HepG2 (cell line): ENCODE results near the gene ARMC5. TPM values are rescaled to one million over a fixed set of nuclear protein-coding genes. Genes with fewer than 3 reads are reported as not detected.

ENCODE experiments used
- ATAD3A ChIP-seq: sonication (generic); formaldehyde crosslinking; IDR thresholded peaks from 2 replicates; pipeline ENCODE4 v1.4.0; 2020; ENCODE audit warnings: missing genetic modification reagents
- BCL6 ChIP-seq: IDR thresholded peaks from 2 replicates; pipeline ENCODE4 v1.6.1; 2016; ENCODE audit warnings: missing genetic modification reagents, missing compliant biosample characterization
- CEBPB ChIP-seq: IDR thresholded peaks from 2 replicates; pipeline ENCODE4 v1.6.1; 2011; ENCODE audit warnings: low read depth, low read length, improper control_type of control experiment, borderline replicate concordance
- EED ChIP-seq: sonication (generic); formaldehyde crosslinking; IDR thresholded peaks from 2 replicates; pipeline ENCODE4 v1.5.0; 2020; ENCODE audit warnings: mild to moderate bottlenecking, missing genetic modification reagents
- GATAD1 ChIP-seq: IDR thresholded peaks from 2 replicates; pipeline ENCODE4 v1.6.1; 2016; ENCODE audit warnings: missing genetic modification reagents, missing compliant biosample characterization
- GATAD2A ChIP-seq: IDR thresholded peaks from 2 replicates; pipeline ENCODE4 v1.6.1; 2016
- GPN1 ChIP-seq: sonication (generic); formaldehyde crosslinking; IDR thresholded peaks from 2 replicates; pipeline ENCODE4 v1.5.1; 2020; ENCODE audit warnings: missing genetic modification reagents, borderline replicate concordance
- HIVEP1 ChIP-seq: sonication (generic); formaldehyde crosslinking; IDR thresholded peaks from 2 replicates; pipeline ENCODE4 v1.4.0; 2020; ENCODE audit warnings: mild to moderate bottlenecking, missing genetic modification reagents
- HOXA9 ChIP-seq: sonication (generic); formaldehyde crosslinking; IDR thresholded peaks from 2 replicates; pipeline ENCODE4 v1.8.1; 2022; ENCODE audit warnings: missing genetic modification reagents, mild to moderate bottlenecking, moderate library complexity, borderline replicate concordance
- HOXD1 ChIP-seq: sonication (generic); formaldehyde crosslinking; IDR thresholded peaks from 2 replicates; pipeline ENCODE4 v1.5.0; 2020; ENCODE audit warnings: missing genetic modification reagents
- IRF1 ChIP-seq: sonication (generic); formaldehyde crosslinking; IDR thresholded peaks from 2 replicates; pipeline ENCODE4 v1.4.0; 2020; ENCODE audit warnings: low read depth, mild to moderate bottlenecking, missing genetic modification reagents
- MEF2D ChIP-seq: sonication (generic); formaldehyde crosslinking; IDR thresholded peaks from 2 replicates; pipeline ENCODE4 v1.5.1; 2020; ENCODE audit warnings: mild to moderate bottlenecking, missing genetic modification reagents
- MZF1 ChIP-seq: sonication (generic); formaldehyde crosslinking; IDR thresholded peaks from 2 replicates; pipeline ENCODE4 v1.8.1; 2023; ENCODE audit warnings: mild to moderate bottlenecking, missing genetic modification reagents, borderline replicate concordance
- NKX3-1 ChIP-seq: sonication (generic); formaldehyde crosslinking; IDR thresholded peaks from 2 replicates; pipeline ENCODE4 v1.5.0; 2020; ENCODE audit warnings: missing genetic modification reagents
- NR1H2 ChIP-seq: sonication (generic); formaldehyde crosslinking; IDR thresholded peaks from 2 replicates; pipeline ENCODE4 v1.8.1; 2022; ENCODE audit warnings: low read depth, missing genetic modification reagents, borderline replicate concordance
- PRDM4 ChIP-seq: sonication (generic); formaldehyde crosslinking; IDR thresholded peaks from 2 replicates; pipeline ENCODE4 v1.9.0; 2021; ENCODE audit warnings: missing genetic modification reagents, borderline replicate concordance
- SIN3A ChIP-seq: IDR thresholded peaks from 2 replicates; pipeline ENCODE4 v1.6.1; 2011; ENCODE audit warnings: low read depth, mild to moderate bottlenecking, control low read depth, low read length, borderline replicate concordance
- SKI ChIP-seq: fragments of 450-650 bp; IDR thresholded peaks from one replicate; pipeline ENCODE4 v1.6.1; 2018; ENCODE audit warnings: mild to moderate bottlenecking; ENCODE audit not compliant: partially characterized antibody
- SNAI1 ChIP-seq: sonication (generic); formaldehyde crosslinking; IDR thresholded peaks from 2 replicates; pipeline ENCODE4 v1.5.0; 2020; ENCODE audit warnings: mild to moderate bottlenecking, missing genetic modification reagents, borderline replicate concordance
- SP4 ChIP-seq: sonication (generic); formaldehyde crosslinking; IDR thresholded peaks from 2 replicates; pipeline ENCODE4 v1.8.1; 2023; ENCODE audit warnings: mild to moderate bottlenecking, missing genetic modification reagents
- SRY ChIP-seq: sonication (generic); formaldehyde crosslinking; IDR thresholded peaks from 2 replicates; pipeline ENCODE4 v1.8.0; 2022; ENCODE audit warnings: mild to moderate bottlenecking, missing genetic modification reagents
- SSRP1 ChIP-seq: IDR thresholded peaks from 2 replicates; pipeline ENCODE4 v1.6.1; 2016; ENCODE audit warnings: control low read depth
- STAG1 ChIP-seq: sonication (generic); formaldehyde crosslinking; IDR thresholded peaks from 2 replicates; pipeline ENCODE4 v1.4.0; 2020; ENCODE audit warnings: missing genetic modification reagents
- TOE1 ChIP-seq: sonication (generic); formaldehyde crosslinking; IDR thresholded peaks from 2 replicates; pipeline ENCODE4 v1.4.0; 2020; ENCODE audit warnings: mild to moderate bottlenecking, missing genetic modification reagents
- U2AF1 ChIP-seq: fragments of 200-400 bp; formaldehyde crosslinking; optimal IDR thresholded peaks from 2 replicates; pipeline ENCODE3; 2017; ENCODE audit warnings: mild to moderate bottlenecking, low read depth, low read length
- ZBTB38 ChIP-seq: sonication (generic); formaldehyde crosslinking; IDR thresholded peaks from 2 replicates; pipeline ENCODE4 v1.5.1; 2020; ENCODE audit warnings: mild to moderate bottlenecking, missing genetic modification reagents
- ZEB1 ChIP-seq: IDR thresholded peaks from 2 replicates; pipeline ENCODE4 v1.6.1; 2012; ENCODE audit warnings: mild to moderate bottlenecking, low read depth, inconsistent platforms; ENCODE audit not compliant: insufficient replicate concordance
- ZMYM3 ChIP-seq: sonication (generic); formaldehyde crosslinking; IDR thresholded peaks from 2 replicates; pipeline ENCODE4 v1.5.1; 2020; ENCODE audit warnings: mild to moderate bottlenecking, missing genetic modification reagents
- ZNF556 ChIP-seq: sonication (generic); formaldehyde crosslinking; IDR thresholded peaks from 2 replicates; pipeline ENCODE4 v1.4.0; 2020; ENCODE audit warnings: mild to moderate bottlenecking, missing genetic modification reagents, borderline replicate concordance
- ZNF878 ChIP-seq: sonication (generic); formaldehyde crosslinking; IDR thresholded peaks from 2 replicates; pipeline ENCODE4 v1.8.1; 2023; ENCODE audit warnings: mild to moderate bottlenecking, missing genetic modification reagents, moderate library complexity
- polyA plus RNA-seq, 8 experiments: library from polyadenylated mRNA; depleted of rRNA in 3 of 8; stranded (reverse) in 7 of 8; unstranded in 1 of 8; fragments of >200 nt; fragmentation: Illumina TruSeq in 4 of 8; extraction: Trizol in 4 of 8; gene quantifications; 2 replicates each; pipeline versions ENCODE4 v1.2.1 to v1.2.3, GENCODE V29; 2011 to 2016; ENCODE audit warnings: low read depth in 4 of 8, missing spikeins in 1 of 8, mixed read lengths in 1 of 8; ENCODE audit not compliant: insufficient read depth in 1 of 8
- total RNA-seq, 5 experiments: library from RNA; depleted of rRNA; stranded (reverse); fragments of >200 nt; fragmentation: Illumina TruSeq; extraction: Trizol; gene quantifications; 2 replicates each; pipeline ENCODE4 v1.2.3, GENCODE V29; 2016; ENCODE audit warnings: low read depth in 1 of 5

ARMC5 gene
- total and polyA plus RNA-seq, 2 of the 13 experiments (the other 11 are each of a cell fraction or from before 2014, with no cell fraction given) = 10.8 to 22.3 TPM

- peak; percentile 94 for TF ChIP-seq SP4
- peak; percentile 55; the same call in 1 of the 2 replicates for TF ChIP-seq SNAI1 (CRISPR knock-in tag)
- no peak for TF ChIP-seq ZEB1
- no peak for TF ChIP-seq ZMYM3 (CRISPR knock-in tag)
- TF ChIP-seq U2AF1 = peak; percentile 88
- peak; percentile 62 for TF ChIP-seq SKI
- peak; percentile 90; the same call in 1 of the 2 replicates for TF ChIP-seq EED (CRISPR knock-in tag)
- TF ChIP-seq SRY (CRISPR knock-in tag) = peak; percentile 98
- no peak for TF ChIP-seq HOXA9 (CRISPR knock-in tag)
- TF ChIP-seq PRDM4 (CRISPR knock-in tag) = no peak
- peak; percentile 66 for TF ChIP-seq GATAD2A (CRISPR knock-in tag)
- TF ChIP-seq NKX3-1 = peak; percentile 76; the same call in 1 of the 2 replicates
- peak; percentile 95 for TF ChIP-seq HIVEP1 (CRISPR knock-in tag)
- TF ChIP-seq TOE1 (CRISPR knock-in tag) = peak; percentile 88; the same call in 1 of the 2 replicates
- TF ChIP-seq CEBPB = peak; percentile 93
- peak; percentile 11; the same call in 1 of the 2 replicates for TF ChIP-seq GPN1 (CRISPR knock-in tag)
- peak; percentile 74 for TF ChIP-seq SIN3A
- peak; percentile 88 for TF ChIP-seq BCL6
- TF ChIP-seq MEF2D (CRISPR knock-in tag) = peak; percentile 93
- no peak; the same call in 1 of the 2 replicates for TF ChIP-seq IRF1 (CRISPR knock-in tag)
- 0 out of 2 replicates have a peak, but pooled peaks have one; percentile 59 for TF ChIP-seq HOXD1
- TF ChIP-seq GATAD1 (CRISPR knock-in tag) = peak; percentile 90
- TF ChIP-seq ZBTB38 = peak; percentile 81
- TF ChIP-seq SSRP1 (CRISPR knock-in tag) = no peak; the same call in 1 of the 2 replicates
- no peak; the same call in 1 of the 2 replicates for TF ChIP-seq NR1H2 (CRISPR knock-in tag)
- no peak for TF ChIP-seq ATAD3A
- peak; percentile 89; the same call in 1 of the 2 replicates for TF ChIP-seq ZNF556 (CRISPR knock-in tag)
- peak; percentile 47 for TF ChIP-seq STAG1
- no peak for TF ChIP-seq ZNF878 (CRISPR knock-in tag)
- 0 out of 2 replicates have a peak, but pooled peaks have one; percentile 14 for TF ChIP-seq MZF1
These were observed at the start of gene ARMC5 (continued) for GRCh38 chr16:31458844-31459686.
